ENCODE results near the gene HDAC7. TPM values are rescaled to one million over a fixed set of nuclear protein-coding genes. Genes with fewer than 3 reads are reported as not detected.
A peak's percentile ranks its signal among the peaks of the same experiment; 100 is the strongest.

HDAC7 gene
- total RNA-seq, 2 experiments from 2014 or later: 373 to 382 TPM

DNA sequence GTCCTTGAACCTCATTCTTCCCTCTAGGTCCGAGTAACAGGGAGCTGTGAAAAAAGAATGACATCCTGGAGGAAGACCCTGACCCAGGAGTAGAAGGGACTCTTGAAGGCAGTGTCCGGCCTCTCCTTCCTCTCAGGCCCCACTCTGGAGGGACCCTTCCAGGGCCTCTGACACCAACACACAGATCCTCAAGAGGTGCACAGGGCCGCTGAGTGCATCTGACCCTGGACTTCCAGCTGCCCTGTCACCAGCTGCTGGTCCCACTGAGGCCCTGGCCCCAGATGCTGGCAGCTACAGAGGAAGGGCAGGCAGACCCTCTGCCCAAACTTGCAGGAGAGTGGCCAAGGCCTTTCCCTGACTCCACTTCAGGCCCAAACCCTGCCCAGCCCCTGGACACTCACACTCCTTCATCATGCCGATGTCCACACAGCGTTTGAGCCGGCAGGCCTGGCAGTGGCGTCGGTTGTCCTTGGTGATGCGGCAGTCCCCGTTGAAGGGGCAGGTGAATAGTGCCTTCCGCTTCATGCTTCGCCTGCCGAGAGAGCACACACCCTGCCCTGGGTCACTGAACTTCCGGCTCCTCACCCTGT, 45.0 kb upstream of the HDAC7 start:
- H3K4me3 Mint-ChIP-seq: no peak overlapping the region
- ChIA-PET POLR2A (interaction anchor here (0.6 to 1.9 kb wide), 4 partner anchors 10 to 21 kb away, joined by 3 to 7 read pairs (median 6); no protein-coding TSS in a partner anchor), CTCF (interaction anchor here (1.0 to 1.4 kb wide), 2 partner anchors 26 to 40 kb away, joined by 3 read pairs; partner anchors contain the start of gene VDR)
- no peaks in the 10 kb centered on the region for H3K9me3 Mint-ChIP-seq
- TF ChIP-seq, protein P1, sequence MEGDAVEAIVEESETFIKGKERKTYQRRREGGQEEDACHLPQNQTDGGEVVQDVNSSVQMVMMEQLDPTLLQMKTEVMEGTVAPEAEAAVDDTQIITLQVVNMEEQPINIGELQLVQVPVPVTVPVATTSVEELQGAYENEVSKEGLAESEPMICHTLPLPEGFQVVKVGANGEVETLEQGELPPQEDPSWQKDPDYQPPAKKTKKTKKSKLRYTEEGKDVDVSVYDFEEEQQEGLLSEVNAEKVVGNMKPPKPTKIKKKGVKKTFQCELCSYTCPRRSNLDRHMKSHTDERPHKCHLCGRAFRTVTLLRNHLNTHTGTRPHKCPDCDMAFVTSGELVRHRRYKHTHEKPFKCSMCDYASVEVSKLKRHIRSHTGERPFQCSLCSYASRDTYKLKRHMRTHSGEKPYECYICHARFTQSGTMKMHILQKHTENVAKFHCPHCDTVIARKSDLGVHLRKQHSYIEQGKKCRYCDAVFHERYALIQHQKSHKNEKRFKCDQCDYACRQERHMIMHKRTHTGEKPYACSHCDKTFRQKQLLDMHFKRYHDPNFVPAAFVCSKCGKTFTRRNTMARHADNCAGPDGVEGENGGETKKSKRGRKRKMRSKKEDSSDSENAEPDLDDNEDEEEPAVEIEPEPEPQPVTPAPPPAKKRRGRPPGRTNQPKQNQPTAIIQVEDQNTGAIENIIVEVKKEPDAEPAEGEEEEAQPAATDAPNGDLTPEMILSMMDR (IDR thresholded peaks at IDR 0.05): no peak
- peaks cover 70% of the 10 kb centered on the region for H3K4me1 Mint-ChIP-seq (ENCODE audit: low read depth)
- no peak for ATAC-seq
- intact Hi-C loops (cut with micrococcal nuclease): loop anchor here (10.0 kb wide), 1 partner anchor 80 kb away; no protein-coding TSS in a partner anchor
- H3K36me3 Mint-ChIP-seq (ENCODE audit: low read depth): peaks cover 72% of the 10 kb centered on the region
- DNase-seq: no peak
- peak overlapping the region; percentile 34 for H3K27ac Mint-ChIP-seq
- no peaks in the 10 kb centered on the region for H3K27me3 Mint-ChIP-seq

DNA sequence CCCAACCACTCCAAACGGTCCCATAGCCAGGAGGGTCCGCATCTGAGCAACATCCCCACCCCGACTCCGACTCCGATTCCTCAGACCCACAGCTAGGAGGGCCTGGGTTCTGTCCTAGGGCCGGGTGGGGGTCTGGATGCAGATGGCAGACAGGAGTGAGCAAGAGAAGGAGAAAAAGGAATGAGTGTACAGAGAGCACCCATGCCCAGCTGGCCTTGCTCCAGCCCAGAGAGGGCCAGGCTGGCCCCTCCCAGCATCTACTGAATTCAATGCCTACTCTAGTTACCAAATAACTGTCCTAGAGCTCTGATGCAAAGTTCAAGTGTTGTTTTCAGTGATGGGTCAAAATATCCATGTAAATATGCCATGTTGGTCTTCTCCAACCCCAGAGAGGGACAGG, 44.3 kb upstream of the HDAC7 start:
- H3K36me3 Mint-ChIP-seq (ENCODE audit: low read depth): peaks cover 73% of the 10 kb centered on the region
- TF ChIP-seq, protein P1 (IDR thresholded peaks at IDR 0.05): no peak
- no peaks in the 10 kb centered on the region for H3K27me3 Mint-ChIP-seq
- peak overlapping the region; percentile 34 for H3K27ac Mint-ChIP-seq
- DNase-seq: no peak
- intact Hi-C loops (cut with micrococcal nuclease): loop anchor here (10.0 kb wide), 1 partner anchor 81 kb away; no protein-coding TSS in a partner anchor
- peaks cover 72% of the 10 kb centered on the region for H3K4me1 Mint-ChIP-seq (ENCODE audit: low read depth)
- CTCF ChIA-PET: interaction anchor here (1.4 kb wide), 1 partner anchor 25 kb away, joined by 3 read pairs; no protein-coding TSS in a partner anchor
- no peak for ATAC-seq
- H3K9me3 Mint-ChIP-seq: no peaks in the 10 kb centered on the region
- no peak overlapping the region for H3K4me3 Mint-ChIP-seq
- POLR2A ChIA-PET: interaction anchor here (1.8 to 1.9 kb wide), 2 partner anchors 19 to 21 kb away, joined by 7 read pairs; no protein-coding TSS in a partner anchor

- Mint-ChIP-seq H3K27ac (peak overlapping the region; percentile 25), H3K4me1 (ENCODE audit: low read depth) (peaks cover 72% of the 10 kb centered on the region), H3K9me3 (no peaks in the 10 kb centered on the region), H3K27me3 (no peaks in the 10 kb centered on the region), H3K36me3 (ENCODE audit: low read depth) (peaks cover 74% of the 10 kb centered on the region), H3K4me3 (no peak overlapping the region)
- TF ChIP-seq, protein P1 (IDR thresholded peaks at IDR 0.05): no peak
- ATAC-seq (no peak), DNase-seq (no peak)
- CTCF ChIA-PET: interaction anchor here (0.6 to 3.7 kb wide), 4 partner anchors 20 to 121 kb away, joined by 3 to 22 read pairs (median 12); partner anchors contain the start of gene VDR
- intact Hi-C loops (cut with micrococcal nuclease): loop anchor here (10.0 kb wide), 1 partner anchor 81 kb away; no protein-coding TSS in a partner anchor
- POLR2A ChIA-PET: interaction anchor here (0.9 to 3.0 kb wide), 4 partner anchors 8 to 43 kb away, joined by 3 to 15 read pairs (median 6); partner anchors contain the start of gene VDR
Measured at GRCh38 chr12:47863467-47863866, 43.8 kb upstream of the HDAC7 start.

- intact Hi-C loops (cut with micrococcal nuclease): loop anchor here (10.0 kb wide), 1 partner anchor 82 kb away; no protein-coding TSS in a partner anchor
- POLR2A ChIA-PET: interaction anchor here (0.9 to 3.0 kb wide), 8 partner anchors 9 to 294 kb away, joined by 3 to 15 read pairs (median 4); partner anchors contain the start of genes ASB8 and VDR
- DNase-seq: no peak
- no peak for ATAC-seq
- TF ChIP-seq, protein P1 (IDR thresholded peaks at IDR 0.05): no peak
- H3K36me3 Mint-ChIP-seq (ENCODE audit: low read depth): peaks cover 76% of the 10 kb centered on the region
- CTCF ChIA-PET: interaction anchor here (0.6 to 3.7 kb wide), 6 partner anchors 20 to 121 kb away, joined by 3 to 22 read pairs (median 10); partner anchors contain the start of gene VDR
- peak overlapping the region; percentile 27 for H3K27ac Mint-ChIP-seq
- no peak overlapping the region for H3K4me3 Mint-ChIP-seq
- H3K9me3 Mint-ChIP-seq: no peaks in the 10 kb centered on the region
- H3K27me3 Mint-ChIP-seq: no peaks in the 10 kb centered on the region
- H3K4me1 Mint-ChIP-seq (ENCODE audit: low read depth): peaks cover 66% of the 10 kb centered on the region
Measured at GRCh38 chr12:47862881-47863280, 43.2 kb upstream of the HDAC7 start.

Data from activated CD8-positive, alpha-beta T cell treated with anti-CD3 and anti-CD28 coated beads for 36 hours (primary cell).